Choroid plexus epithelial cell (primary cell): ENCODE measurements around the gene MED14.
"Not testable (repeated sequence)": the region's sequence is repeated elsewhere in the genome, so short reads cannot be mapped to it uniquely, and the experiment has no call there.

ENCODE experiments used
- DNase-seq: peaks from one replicate; pipeline ENCODE4 v3.0.0-alpha.2; 2010; ENCODE audit warnings: low read depth
- H3K4me3 ChIP-seq: 2 replicates; pipeline ENCODE4 v1.5.1; 2011; ENCODE audit warnings: low read depth, mild to moderate bottlenecking, control low read depth, low read length, moderate library complexity
- CTCF ChIP-seq: conservative IDR thresholded peaks from 2 replicates; pipeline ENCODE4 v1.5.1; 2011; ENCODE audit warnings: low read depth, mild to moderate bottlenecking, control low read depth, inconsistent platforms, low read length, moderate library complexity

MED14 gene

GRCh38 chrX:40749681-40750494 is 14.5 kb upstream of the MED14 start:
- no peak overlapping the region for H3K4me3 ChIP-seq
- peak; percentile 8 for DNase-seq
- TF ChIP-seq CTCF: no peak

- DNase-seq: no peak
- no peak overlapping the region for H3K4me3 ChIP-seq
- TF ChIP-seq CTCF: no peak
Observed at GRCh38 chrX:40748977-40749376, 13.6 kb upstream of the MED14 start.

- no peak for TF ChIP-seq CTCF
- no peak overlapping the region for H3K4me3 ChIP-seq
- no peak for DNase-seq
Observed at GRCh38 chrX:40746521-40746920, 11.2 kb upstream of the MED14 start.

- no peak for DNase-seq
- no peak for TF ChIP-seq CTCF
- peak overlapping the region; percentile 73 for H3K4me3 ChIP-seq
Observed at GRCh38 chrX:40736170-40736505, 796 bp upstream of the MED14 start.

GRCh38 chrX:40734971-40735324 is 394 bp downstream of the MED14 start:
- peak; percentile 24 for DNase-seq
- TF ChIP-seq CTCF: no peak
- H3K4me3 ChIP-seq: peak overlapping the region; percentile 73

GRCh38 chrX:40733706-40734105 is 1.6 kb downstream of the MED14 start:
- TF ChIP-seq CTCF: no peak
- H3K4me3 ChIP-seq: peak overlapping the region; percentile 73
- no peak for DNase-seq

- not testable (repeated sequence) for DNase-seq, H3K4me3 ChIP-seq
Observed at GRCh38 chrX:40732499-40732898, 2.8 kb downstream of the MED14 start.
